Dedifferentiated amniotic fluid mesenchymal stem cell (primary cell): ENCODE results near the gene ITGA11.

Source experiments
- DNase-seq: peaks from one replicate; pipeline ENCODE4 v3.0.0-alpha.2; 2016; ENCODE audit errors: extremely low spot score

Gene ITGA11

GRCh38 chr15:68292157-68292781 lies 139.7 kb downstream of the ITGA11 start:
- DNase-seq = no peak

GRCh38 chr15:68290715-68291114 lies 141.2 kb downstream of the ITGA11 start:
- DNase-seq = no peak

- DNase-seq = no peak
Observed at GRCh38 chr15:68289621-68290352, 142.2 kb downstream of the ITGA11 start.

GRCh38 chr15:68289057-68289456 lies 142.9 kb downstream of the ITGA11 start:
- DNase-seq = no peak

- DNase-seq = no peak
Observed at GRCh38 chr15:68286256-68286655, 145.7 kb downstream of the ITGA11 start.

GRCh38 chr15:68285259-68285980 lies 146.5 kb downstream of the ITGA11 start:
- no peak for DNase-seq

GRCh38 chr15:68284616-68285258 lies 147.2 kb downstream of the ITGA11 start:
- no peak for DNase-seq

- DNase-seq = no peak
Observed at GRCh38 chr15:68283401-68283800, 148.6 kb downstream of the ITGA11 start.

- no peak for DNase-seq
Observed at GRCh38 chr15:68281008-68281407, 151.0 kb downstream of the ITGA11 start.

GRCh38 chr15:68279779-68280753 lies 151.9 kb downstream of the ITGA11 start:
- no peak for DNase-seq

GRCh38 chr15:68278595-68279405 lies 153.2 kb downstream of the ITGA11 start:
- DNase-seq = peak; percentile 46

- no peak for DNase-seq
Observed at GRCh38 chr15:68278345-68278594, 153.7 kb downstream of the ITGA11 start.

- DNase-seq = peak; percentile 93
Observed at GRCh38 chr15:68277603-68278344, 154.2 kb downstream of the ITGA11 start, which contains the start of gene FEM1B. FEM1B (plus strand) TSS chr15:68277745; CDS start chr15:68278418, 673 bp downstream.

GRCh38 chr15:68277131-68277602 lies 154.8 kb downstream of the ITGA11 start:
- DNase-seq = no peak

- DNase-seq = no peak
Observed at GRCh38 chr15:68276668-68277067, 155.3 kb downstream of the ITGA11 start.

- no peak for DNase-seq
Observed at GRCh38 chr15:68275165-68275746, 156.7 kb downstream of the ITGA11 start.

- no peak for DNase-seq
Observed at GRCh38 chr15:68274201-68274848, 157.6 kb downstream of the ITGA11 start.

GRCh38 chr15:68272721-68273271 lies 159.2 kb downstream of the ITGA11 start:
- DNase-seq = no peak
